GM06990 (cell line): ENCODE measurements around the gene UMODL1.

ENCODE experiments used
- DNase-seq: peaks from one replicate; pipeline ENCODE4 v3.0.0-alpha.2; 2011; ENCODE audit not compliant: insufficient read length; ENCODE audit errors: extremely low read depth
- H3K27me3 ChIP-seq: replicated peaks from 2 replicates; pipeline ENCODE4 v1.6.0; 2011; ENCODE audit warnings: low read length; ENCODE audit not compliant: control insufficient read depth, insufficient read depth
- H3K36me3 ChIP-seq: 2 replicates; pipeline ENCODE4 v1.5.1; 2011; ENCODE audit warnings: low read length; ENCODE audit not compliant: control insufficient read depth, insufficient read depth
- H3K4me3 ChIP-seq: replicated peaks from 2 replicates; pipeline ENCODE4 v1.5.1; 2011; ENCODE audit warnings: low read depth, mild to moderate bottlenecking, control low read depth, low read length
- CTCF ChIP-seq: IDR thresholded peaks from 2 replicates; pipeline ENCODE4 v1.5.1; 2011; ENCODE audit warnings: low read length, control low read depth, mild to moderate bottlenecking, inconsistent platforms; ENCODE audit not compliant: insufficient read depth, poor library complexity, severe bottlenecking

UMODL1 gene

DNA sequence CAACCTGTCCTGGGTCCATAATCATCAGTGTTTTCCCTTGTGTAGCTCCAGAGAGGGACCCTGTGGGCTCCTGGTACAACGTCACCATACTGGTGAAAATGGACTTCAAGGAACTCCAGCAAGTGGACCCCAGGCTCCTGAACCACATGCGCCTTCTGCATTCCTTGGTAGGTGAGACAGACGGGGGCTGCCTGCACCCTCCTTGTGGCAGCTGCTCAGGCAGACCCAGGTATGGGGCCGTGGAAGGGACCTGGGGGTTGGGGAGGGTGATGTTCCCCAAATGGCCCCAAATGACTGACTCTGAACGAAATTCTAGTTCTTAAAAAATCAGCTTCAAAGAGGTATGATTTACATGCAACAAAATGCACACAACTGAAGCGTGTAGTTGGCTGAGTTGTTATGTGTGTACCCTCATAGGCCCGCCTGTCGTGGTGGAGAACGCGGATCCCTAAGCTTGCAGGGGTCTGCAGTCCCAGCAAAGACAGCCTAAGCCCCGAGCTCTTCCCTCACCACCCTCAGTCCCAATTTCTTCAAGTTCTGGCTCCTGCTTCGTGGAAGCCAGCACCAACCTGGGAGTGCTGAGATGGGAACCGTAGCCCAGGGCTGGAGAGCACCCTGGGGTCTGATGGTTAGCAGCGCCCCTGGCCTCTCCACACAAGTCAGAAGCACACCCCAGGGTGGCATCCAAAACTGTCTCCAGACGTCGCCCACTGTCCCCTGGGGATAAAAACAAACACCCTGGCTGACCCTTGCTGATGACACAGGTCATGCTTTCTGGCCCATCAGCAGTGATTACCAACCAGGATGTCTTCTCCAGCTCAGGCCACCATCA is 14.3 kb downstream of the UMODL1 start:
- Histone ChIP-seq H3K4me3 (no peak overlapping the region), H3K36me3 (no peaks in the 10 kb centered on the region), H3K27me3 (no peaks in the 10 kb centered on the region)
- DNase-seq, result no peak
- TF ChIP-seq CTCF, result no peak

DNA sequence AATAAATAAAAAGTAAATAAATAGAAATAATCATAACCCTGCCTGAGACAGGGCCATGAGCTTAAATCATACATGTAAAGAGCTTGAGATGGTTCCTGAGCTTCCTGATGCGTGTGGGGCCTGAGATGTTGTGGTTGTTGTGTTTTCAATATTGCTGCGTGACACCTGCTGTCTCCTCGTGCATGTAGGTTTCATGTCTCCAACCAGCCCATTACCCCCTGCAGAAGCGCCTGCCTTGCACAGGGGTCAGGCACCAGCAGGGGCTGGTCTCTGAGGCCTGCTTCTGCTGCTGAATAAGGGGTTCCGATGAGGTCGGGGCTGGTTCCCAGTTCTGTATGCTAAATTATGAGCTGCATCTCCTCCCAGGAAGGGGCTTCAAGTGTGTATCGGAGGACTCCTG is 15.9 kb downstream of the UMODL1 start:
- DNase-seq, result no peak
- Histone ChIP-seq H3K4me3 (no peak overlapping the region), H3K36me3 (no peaks in the 10 kb centered on the region), H3K27me3 (no peaks in the 10 kb centered on the region)
- no peak for TF ChIP-seq CTCF

DNA sequence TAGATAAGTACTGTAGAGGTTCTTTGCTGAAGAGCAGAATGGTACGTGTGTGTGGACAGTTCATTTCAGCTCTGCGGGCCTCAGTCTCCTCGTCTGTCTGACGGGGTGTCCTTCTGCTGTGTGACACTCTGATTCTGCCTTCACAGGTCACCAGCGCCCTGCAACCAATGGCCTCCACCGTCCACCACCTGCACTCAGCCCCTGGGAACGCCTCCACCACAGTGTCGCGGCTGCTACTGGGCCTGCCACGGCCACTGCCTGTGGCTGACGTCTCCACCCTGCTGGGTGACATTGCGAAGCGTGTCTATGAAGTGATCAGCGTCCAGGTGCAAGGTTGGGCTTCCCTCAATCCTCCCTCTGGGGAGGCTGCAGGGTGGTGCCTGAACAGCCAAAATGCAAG is 17.0 kb downstream of the UMODL1 start:
- DNase-seq, result no peak
- H3K4me3 ChIP-seq, result no peak overlapping the region
- H3K27me3 ChIP-seq, result no peaks in the 10 kb centered on the region; the same call in 1 of the 2 replicates
- no peak for TF ChIP-seq CTCF
- H3K36me3 ChIP-seq, result no peaks in the 10 kb centered on the region

- DNase-seq, result no peak
- H3K36me3 ChIP-seq, result no peaks in the 10 kb centered on the region
- H3K4me3 ChIP-seq, result no peak overlapping the region
- no peaks in the 10 kb centered on the region; the same call in 1 of the 2 replicates for H3K27me3 ChIP-seq
- no peak for TF ChIP-seq CTCF
These were observed 17.5 kb downstream of the UMODL1 start for GRCh38 chr21:42088658-42089057.

DNA sequence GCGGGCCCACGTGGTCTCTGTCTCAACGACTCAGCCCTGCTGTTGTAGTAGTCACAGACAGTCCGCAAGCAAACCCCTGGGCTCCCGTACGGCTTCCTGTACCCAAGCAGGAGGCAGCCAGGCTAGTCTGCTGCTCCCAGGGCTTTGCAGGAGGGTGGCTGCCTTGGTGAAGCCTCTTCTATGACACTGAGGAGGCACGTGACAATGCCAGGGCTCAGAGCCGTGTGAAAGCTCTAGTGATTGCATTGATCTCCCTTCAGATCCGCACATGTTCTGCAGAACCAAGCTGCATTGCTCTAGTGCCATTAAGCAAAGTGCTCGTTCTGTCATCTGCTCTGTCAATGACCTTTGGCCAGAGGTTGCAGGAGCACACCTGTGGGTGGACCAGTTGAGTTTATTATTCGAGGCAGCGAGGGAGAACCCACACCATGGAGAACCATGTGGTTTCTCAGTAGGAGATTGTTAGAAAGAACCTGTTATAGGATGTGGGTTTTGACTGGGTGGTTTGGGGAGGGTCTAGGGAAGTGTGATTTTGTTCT is 18.0 kb downstream of the UMODL1 start:
- H3K4me3 ChIP-seq, result no peak overlapping the region
- TF ChIP-seq CTCF, result no peak
- no peaks in the 10 kb centered on the region for H3K36me3 ChIP-seq
- DNase-seq, result no peak
- H3K27me3 ChIP-seq, result no peaks in the 10 kb centered on the region; the same call in 1 of the 2 replicates
